SK-N-SH treated with all-trans-retinoic acid at 6 μM for 48 hours (cell line): ENCODE results near the gene CST7.

Source experiments
- ATAC-seq: fragments of 200-7000 bp; cut with Tn5 transposase; 3 replicates; pipeline ENCODE4 v1.9.1; 2020; ENCODE audit warnings: mild to moderate bottlenecking, moderate library complexity
- ARNTL ChIP-seq: fragments of 450-650 bp; formaldehyde crosslinking; IDR thresholded peaks from 2 replicates; pipeline ENCODE4 v1.5.0; 2020; ENCODE audit warnings: low read depth, mild to moderate bottlenecking, moderate library complexity, borderline replicate concordance
- BACH2 ChIP-seq: fragments of 250-450 bp; sonication (Bioruptor Pico); IDR thresholded peaks from 2 replicates; pipeline ENCODE4 v1.9.0; 2021; ENCODE audit warnings: mild to moderate bottlenecking, borderline replicate concordance
- CSDC2 ChIP-seq: fragments of 250-450 bp; sonication (Bioruptor Pico); IDR thresholded peaks from 2 replicates; pipeline ENCODE4 v1.5.0; 2020; ENCODE audit warnings: mild to moderate bottlenecking, moderate library complexity
- ESRRG ChIP-seq: fragments of 250-450 bp; sonication (Bioruptor Pico); IDR thresholded peaks from 2 replicates; pipeline ENCODE4 v1.6.1; 2021; ENCODE audit warnings: mild to moderate bottlenecking
- GLIS3 ChIP-seq: fragments of 250-450 bp; sonication (Bioruptor Pico); IDR thresholded peaks from 2 replicates; pipeline ENCODE4 v1.5.0; 2020; ENCODE audit warnings: mild to moderate bottlenecking, moderate library complexity
- ISL1 ChIP-seq: fragments of 250-450 bp; sonication (Bioruptor Pico); IDR thresholded peaks from 2 replicates; pipeline ENCODE4 v2.1.2; 2022; ENCODE audit warnings: mild to moderate bottlenecking, moderate library complexity
- OSR1 ChIP-seq: fragments of 250-450 bp; sonication (Bioruptor Pico); IDR thresholded peaks from 2 replicates; pipeline ENCODE4 v1.8.0; 2022; ENCODE audit warnings: moderate library complexity, mild to moderate bottlenecking, inconsistent platforms
- RARB ChIP-seq: fragments of 250-450 bp; sonication (Bioruptor Pico); IDR thresholded peaks from 2 replicates; pipeline ENCODE4 v1.8.0; 2021; ENCODE audit warnings: mild to moderate bottlenecking, moderate library complexity
- SNAI2 ChIP-seq: fragments of 250-450 bp; sonication (Bioruptor Pico); IDR thresholded peaks from 2 replicates; pipeline ENCODE4 v1.5.0; 2020; ENCODE audit warnings: mild to moderate bottlenecking, moderate library complexity
- TCF4 ChIP-seq: fragments of 250-450 bp; sonication (Bioruptor Pico); IDR thresholded peaks from 2 replicates; pipeline ENCODE4 v1.8.0; 2021; ENCODE audit warnings: mild to moderate bottlenecking, moderate library complexity, borderline replicate concordance
- TOX ChIP-seq: fragments of 250-450 bp; sonication (Bioruptor Pico); IDR thresholded peaks from 2 replicates; pipeline ENCODE4 v1.8.0; 2021; ENCODE audit warnings: mild to moderate bottlenecking, moderate library complexity, borderline replicate concordance
- ZFP3 ChIP-seq: fragments of 250-450 bp; sonication (Bioruptor Pico); IDR thresholded peaks from 2 replicates; pipeline ENCODE4 v1.5.0; 2020; ENCODE audit warnings: mild to moderate bottlenecking, moderate library complexity
- ZFP30 ChIP-seq: fragments of 450-650 bp; formaldehyde crosslinking; IDR thresholded peaks from 2 replicates; pipeline ENCODE4 v1.5.0; 2022; ENCODE audit warnings: mild to moderate bottlenecking, moderate library complexity
- ZNF565 ChIP-seq: fragments of 450-650 bp; formaldehyde crosslinking; conservative IDR thresholded peaks from 2 replicates; pipeline ENCODE4 v1.5.0; 2020; ENCODE audit warnings: low read depth, mild to moderate bottlenecking, moderate library complexity
- ZNF70 ChIP-seq: fragments of 450-650 bp; formaldehyde crosslinking; IDR thresholded peaks from 2 replicates; pipeline ENCODE4 v1.5.0; 2020; ENCODE audit warnings: mild to moderate bottlenecking, moderate library complexity
- ZNF8 ChIP-seq: fragments of 450-650 bp; formaldehyde crosslinking; IDR thresholded peaks from 2 replicates; pipeline ENCODE4 v1.5.0; 2020; ENCODE audit warnings: mild to moderate bottlenecking, moderate library complexity
- TF ChIP-seq, protein P1 (sequence below): fragments of 250-450 bp; sonication (Bioruptor Pico); IDR thresholded peaks from 2 replicates; pipeline ENCODE4 v1.5.0; 2020; ENCODE audit warnings: mild to moderate bottlenecking, moderate library complexity
- TF ChIP-seq, protein P2 (sequence below): fragments of 250-450 bp; sonication (Bioruptor Pico); IDR thresholded peaks from 2 replicates; pipeline ENCODE4 v1.5.1; 2021; ENCODE audit warnings: mild to moderate bottlenecking, moderate library complexity
- TF ChIP-seq, protein P3 (sequence below): fragments of 250-450 bp; sonication (Bioruptor Pico); IDR thresholded peaks from 2 replicates; pipeline ENCODE4 v1.8.0; 2020; ENCODE audit warnings: mild to moderate bottlenecking, moderate library complexity, borderline replicate concordance
- TF ChIP-seq, protein P4 (sequence below): fragments of 250-450 bp; sonication (Bioruptor Pico); IDR thresholded peaks from 2 replicates; pipeline ENCODE4 v1.5.1; 2020; ENCODE audit warnings: low read depth, mild to moderate bottlenecking, moderate library complexity
- TF ChIP-seq, protein P5 (sequence below): fragments of 250-450 bp; sonication (Bioruptor Pico); IDR thresholded peaks from 2 replicates; pipeline ENCODE4 v1.8.0; 2021; ENCODE audit warnings: low read depth, mild to moderate bottlenecking, moderate library complexity, borderline replicate concordance

Gene CST7

DNA sequence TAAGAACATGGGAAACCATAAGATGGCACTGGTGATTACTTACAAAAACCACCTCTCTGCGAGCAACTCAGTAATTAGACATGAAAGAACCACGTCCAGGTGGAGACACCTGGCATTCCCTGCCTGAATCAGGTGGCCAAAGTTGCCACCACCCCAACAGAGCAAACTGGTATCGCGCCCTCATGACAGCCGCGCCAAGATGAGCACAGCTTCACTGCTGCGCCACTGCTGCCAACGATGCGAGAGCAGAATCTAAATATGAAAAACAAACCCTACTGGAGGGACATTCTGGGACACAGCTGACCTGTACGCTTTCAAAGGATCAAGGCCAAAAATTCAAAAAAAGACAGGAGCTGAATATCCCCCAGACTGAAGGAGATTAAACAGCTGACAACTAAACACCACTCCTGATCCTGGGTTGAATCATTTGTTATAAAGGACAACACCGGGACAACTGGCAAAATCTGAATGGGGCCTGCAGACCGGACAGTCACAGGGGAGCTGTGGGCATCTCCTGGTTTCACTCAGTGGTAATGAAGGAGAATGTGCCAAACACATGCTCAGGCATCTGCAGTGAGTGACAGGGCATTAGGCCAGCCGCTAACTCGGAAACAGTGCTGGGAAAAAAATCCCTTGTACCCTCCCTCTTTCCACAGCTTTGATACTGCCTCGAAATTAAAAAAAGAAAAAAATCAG is 17.4 kb downstream of the CST7 start:
- no peak for ATAC-seq
- TF ChIP-seq TOX (CRISPR knock-in tag) (no peak), ZNF565 (no peak), SNAI2 (CRISPR knock-in tag) (no peak), CSDC2 (CRISPR knock-in tag) (no peak), ESRRG (no peak), GLIS3 (no peak), RARB (no peak), OSR1 (CRISPR knock-in tag) (no peak), ISL1 (no peak), ZNF8 (CRISPR knock-in tag) (no peak), ARNTL (CRISPR knock-in tag) (no peak), ZNF70 (no peak), ZFP30 (CRISPR knock-in tag) (no peak), BACH2 (no peak)
- TF ChIP-seq, protein P1, sequence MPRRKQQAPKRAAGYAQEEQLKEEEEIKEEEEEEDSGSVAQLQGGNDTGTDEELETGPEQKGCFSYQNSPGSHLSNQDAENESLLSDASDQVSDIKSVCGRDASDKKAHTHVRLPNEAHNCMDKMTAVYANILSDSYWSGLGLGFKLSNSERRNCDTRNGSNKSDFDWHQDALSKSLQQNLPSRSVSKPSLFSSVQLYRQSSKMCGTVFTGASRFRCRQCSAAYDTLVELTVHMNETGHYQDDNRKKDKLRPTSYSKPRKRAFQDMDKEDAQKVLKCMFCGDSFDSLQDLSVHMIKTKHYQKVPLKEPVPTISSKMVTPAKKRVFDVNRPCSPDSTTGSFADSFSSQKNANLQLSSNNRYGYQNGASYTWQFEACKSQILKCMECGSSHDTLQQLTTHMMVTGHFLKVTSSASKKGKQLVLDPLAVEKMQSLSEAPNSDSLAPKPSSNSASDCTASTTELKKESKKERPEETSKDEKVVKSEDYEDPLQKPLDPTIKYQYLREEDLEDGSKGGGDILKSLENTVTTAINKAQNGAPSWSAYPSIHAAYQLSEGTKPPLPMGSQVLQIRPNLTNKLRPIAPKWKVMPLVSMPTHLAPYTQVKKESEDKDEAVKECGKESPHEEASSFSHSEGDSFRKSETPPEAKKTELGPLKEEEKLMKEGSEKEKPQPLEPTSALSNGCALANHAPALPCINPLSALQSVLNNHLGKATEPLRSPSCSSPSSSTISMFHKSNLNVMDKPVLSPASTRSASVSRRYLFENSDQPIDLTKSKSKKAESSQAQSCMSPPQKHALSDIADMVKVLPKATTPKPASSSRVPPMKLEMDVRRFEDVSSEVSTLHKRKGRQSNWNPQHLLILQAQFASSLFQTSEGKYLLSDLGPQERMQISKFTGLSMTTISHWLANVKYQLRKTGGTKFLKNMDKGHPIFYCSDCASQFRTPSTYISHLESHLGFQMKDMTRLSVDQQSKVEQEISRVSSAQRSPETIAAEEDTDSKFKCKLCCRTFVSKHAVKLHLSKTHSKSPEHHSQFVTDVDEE, result no peak
- TF ChIP-seq, protein P2, sequence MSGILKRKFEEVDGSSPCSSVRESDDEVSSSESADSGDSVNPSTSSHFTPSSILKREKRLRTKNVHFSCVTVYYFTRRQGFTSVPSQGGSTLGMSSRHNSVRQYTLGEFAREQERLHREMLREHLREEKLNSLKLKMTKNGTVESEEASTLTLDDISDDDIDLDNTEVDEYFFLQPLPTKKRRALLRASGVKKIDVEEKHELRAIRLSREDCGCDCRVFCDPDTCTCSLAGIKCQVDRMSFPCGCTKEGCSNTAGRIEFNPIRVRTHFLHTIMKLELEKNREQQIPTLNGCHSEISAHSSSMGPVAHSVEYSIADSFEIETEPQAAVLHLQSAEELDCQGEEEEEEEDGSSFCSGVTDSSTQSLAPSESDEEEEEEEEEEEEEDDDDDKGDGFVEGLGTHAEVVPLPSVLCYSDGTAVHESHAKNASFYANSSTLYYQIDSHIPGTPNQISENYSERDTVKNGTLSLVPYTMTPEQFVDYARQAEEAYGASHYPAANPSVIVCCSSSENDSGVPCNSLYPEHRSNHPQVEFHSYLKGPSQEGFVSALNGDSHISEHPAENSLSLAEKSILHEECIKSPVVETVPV (CRISPR knock-in tag), result no peak
- TF ChIP-seq, protein P3, sequence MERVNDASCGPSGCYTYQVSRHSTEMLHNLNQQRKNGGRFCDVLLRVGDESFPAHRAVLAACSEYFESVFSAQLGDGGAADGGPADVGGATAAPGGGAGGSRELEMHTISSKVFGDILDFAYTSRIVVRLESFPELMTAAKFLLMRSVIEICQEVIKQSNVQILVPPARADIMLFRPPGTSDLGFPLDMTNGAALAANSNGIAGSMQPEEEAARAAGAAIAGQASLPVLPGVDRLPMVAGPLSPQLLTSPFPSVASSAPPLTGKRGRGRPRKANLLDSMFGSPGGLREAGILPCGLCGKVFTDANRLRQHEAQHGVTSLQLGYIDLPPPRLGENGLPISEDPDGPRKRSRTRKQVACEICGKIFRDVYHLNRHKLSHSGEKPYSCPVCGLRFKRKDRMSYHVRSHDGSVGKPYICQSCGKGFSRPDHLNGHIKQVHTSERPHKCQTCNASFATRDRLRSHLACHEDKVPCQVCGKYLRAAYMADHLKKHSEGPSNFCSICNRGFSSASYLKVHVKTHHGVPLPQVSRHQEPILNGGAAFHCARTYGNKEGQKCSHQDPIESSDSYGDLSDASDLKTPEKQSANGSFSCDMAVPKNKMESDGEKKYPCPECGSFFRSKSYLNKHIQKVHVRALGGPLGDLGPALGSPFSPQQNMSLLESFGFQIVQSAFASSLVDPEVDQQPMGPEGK, result no peak
- TF ChIP-seq, protein P4, sequence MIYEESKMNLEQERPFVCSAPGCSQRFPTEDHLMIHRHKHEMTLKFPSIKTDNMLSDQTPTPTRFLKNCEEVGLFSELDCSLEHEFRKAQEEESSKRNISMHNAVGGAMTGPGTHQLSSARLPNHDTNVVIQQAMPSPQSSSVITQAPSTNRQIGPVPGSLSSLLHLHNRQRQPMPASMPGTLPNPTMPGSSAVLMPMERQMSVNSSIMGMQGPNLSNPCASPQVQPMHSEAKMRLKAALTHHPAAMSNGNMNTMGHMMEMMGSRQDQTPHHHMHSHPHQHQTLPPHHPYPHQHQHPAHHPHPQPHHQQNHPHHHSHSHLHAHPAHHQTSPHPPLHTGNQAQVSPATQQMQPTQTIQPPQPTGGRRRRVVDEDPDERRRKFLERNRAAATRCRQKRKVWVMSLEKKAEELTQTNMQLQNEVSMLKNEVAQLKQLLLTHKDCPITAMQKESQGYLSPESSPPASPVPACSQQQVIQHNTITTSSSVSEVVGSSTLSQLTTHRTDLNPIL (CRISPR knock-in tag), result no peak

DNA sequence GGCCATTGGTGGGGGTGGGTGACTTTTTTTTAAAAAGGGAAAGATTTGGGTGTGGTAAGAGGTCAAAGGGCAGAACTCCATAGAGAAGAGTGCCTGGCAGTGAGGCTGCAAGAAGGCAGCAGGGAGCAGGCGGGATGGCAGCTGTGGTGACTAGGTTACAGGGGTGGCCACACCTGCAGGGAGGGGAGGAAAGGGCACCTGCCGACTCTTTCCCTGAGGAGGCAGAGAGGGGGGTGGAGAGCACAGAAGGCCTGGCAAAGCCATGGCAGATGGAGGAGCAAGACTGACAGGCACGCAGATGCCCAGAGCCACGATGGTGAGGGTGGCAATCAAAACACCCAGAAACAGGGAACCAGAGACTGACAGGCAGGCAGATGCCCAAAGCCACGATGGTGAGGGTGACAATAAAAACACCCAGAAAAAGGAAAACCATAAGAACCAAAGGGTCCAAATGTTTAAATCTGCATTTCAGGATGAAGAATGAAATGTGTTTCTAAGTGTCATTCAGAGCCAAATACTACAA is 19.3 kb downstream of the CST7 start:
- ATAC-seq, result no peak
- TF ChIP-seq GLIS3, result no peak
- TF ChIP-seq, protein P5, sequence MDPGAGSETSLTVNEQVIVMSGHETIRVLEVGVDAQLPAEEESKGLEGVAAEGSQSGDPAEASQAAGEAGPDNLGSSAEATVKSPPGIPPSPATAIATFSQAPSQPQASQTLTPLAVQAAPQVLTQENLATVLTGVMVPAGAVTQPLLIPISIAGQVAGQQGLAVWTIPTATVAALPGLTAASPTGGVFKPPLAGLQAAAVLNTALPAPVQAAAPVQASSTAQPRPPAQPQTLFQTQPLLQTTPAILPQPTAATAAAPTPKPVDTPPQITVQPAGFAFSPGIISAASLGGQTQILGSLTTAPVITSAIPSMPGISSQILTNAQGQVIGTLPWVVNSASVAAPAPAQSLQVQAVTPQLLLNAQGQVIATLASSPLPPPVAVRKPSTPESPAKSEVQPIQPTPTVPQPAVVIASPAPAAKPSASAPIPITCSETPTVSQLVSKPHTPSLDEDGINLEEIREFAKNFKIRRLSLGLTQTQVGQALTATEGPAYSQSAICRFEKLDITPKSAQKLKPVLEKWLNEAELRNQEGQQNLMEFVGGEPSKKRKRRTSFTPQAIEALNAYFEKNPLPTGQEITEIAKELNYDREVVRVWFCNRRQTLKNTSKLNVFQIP (CRISPR knock-in tag), result no peak
- TF ChIP-seq RARB, result no peak
- TF ChIP-seq ESRRG, result no peak
- TF ChIP-seq, protein P3, result no peak
- TF ChIP-seq BACH2, result no peak
- no peak for TF ChIP-seq ISL1
- no peak for TF ChIP-seq SNAI2 (CRISPR knock-in tag)
- no peak for TF ChIP-seq ZNF70
- no peak for TF ChIP-seq TCF4 (CRISPR knock-in tag)
- no peak for TF ChIP-seq OSR1 (CRISPR knock-in tag)
- TF ChIP-seq, protein P1, result no peak
- TF ChIP-seq, protein P2 (CRISPR knock-in tag), result no peak
- TF ChIP-seq ZFP3 (CRISPR knock-in tag), result no peak
- TF ChIP-seq, protein P4 (CRISPR knock-in tag), result no peak
